Mesothelial cell of epicardium (in vitro differentiated cells): ENCODE measurements around the gene SLC45A1. TPM values are rescaled to one million over a fixed set of nuclear protein-coding genes. Genes with fewer than 3 reads are reported as not detected.

Experiments used
- DNase-seq, 2 experiments: peaks; one replicate each; pipeline ENCODE4 v3.0.0; 2021; ENCODE audit warnings: low spot score in 2 of 2; ENCODE audit not compliant: unreplicated experiment in 2 of 2
- H3K27ac Mint-ChIP-seq: 2 replicates; pipeline ENCODE4 v1.8.0; 2021; ENCODE audit warnings: mixed read lengths
- H3K27me3 Mint-ChIP-seq: 2 replicates; pipeline ENCODE4 v1.8.0; 2021; ENCODE audit warnings: low read depth, mixed read lengths
- H3K36me3 Mint-ChIP-seq: 2 replicates; pipeline ENCODE4 v1.8.0; 2021; ENCODE audit warnings: mixed read lengths
- H3K4me1 Mint-ChIP-seq: 2 replicates; pipeline ENCODE4 v1.8.0; 2021; ENCODE audit warnings: mixed read lengths
- H3K4me3 Mint-ChIP-seq: 2 replicates; pipeline ENCODE4 v1.8.0; 2021; ENCODE audit warnings: mild to moderate bottlenecking, moderate library complexity, mixed read lengths
- H3K9me3 Mint-ChIP-seq: 2 replicates; pipeline ENCODE4 v1.8.0; 2021; ENCODE audit warnings: mixed read lengths
- total RNA-seq: library from RNA; stranded (reverse); gene quantifications from 3 replicates; pipeline ENCODE4 v1.2.1, GENCODE V29; 2021
- TF ChIP-seq, protein P1 (sequence below): fragments of 200-600 bp; sonication (generic); IDR thresholded peaks from one replicate; pipeline ENCODE4 v1.5.0; 2021; ENCODE audit warnings: antibody characterized with exemption; ENCODE audit not compliant: unreplicated experiment

Gene SLC45A1
- total RNA-seq, 1 donor from 2014 or later, result 4.9 TPM

DNA sequence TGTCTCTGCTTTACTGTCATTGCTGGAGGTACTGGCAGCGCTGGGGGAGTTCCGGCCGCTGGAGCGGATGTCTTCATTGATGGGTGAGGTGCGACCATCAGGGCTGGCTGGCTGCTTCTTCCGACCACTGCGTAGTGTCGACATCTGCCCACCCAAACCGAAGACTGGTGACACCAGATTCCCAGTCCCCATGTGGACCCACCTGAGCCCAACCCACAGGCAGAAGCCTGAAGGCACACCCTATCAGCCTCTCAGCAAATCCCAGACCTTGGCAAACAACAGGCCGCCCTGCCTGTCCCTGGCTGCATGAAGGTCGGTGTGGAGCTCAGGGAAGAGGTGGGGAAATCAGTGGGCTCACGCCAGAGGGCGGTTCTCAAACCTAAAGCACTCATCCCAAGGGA is 44.8 kb downstream of the SLC45A1 start:
- Mint-ChIP-seq H3K4me1 (peaks cover 23% of the 10 kb centered on the region), H3K27ac (no peak overlapping the region), H3K4me3 (no peak overlapping the region), H3K9me3 (no peaks in the 10 kb centered on the region), H3K36me3 (peaks cover 14% of the 10 kb centered on the region), H3K27me3 (no peaks in the 10 kb centered on the region)
- no peak for DNase-seq
- TF ChIP-seq, protein P1, sequence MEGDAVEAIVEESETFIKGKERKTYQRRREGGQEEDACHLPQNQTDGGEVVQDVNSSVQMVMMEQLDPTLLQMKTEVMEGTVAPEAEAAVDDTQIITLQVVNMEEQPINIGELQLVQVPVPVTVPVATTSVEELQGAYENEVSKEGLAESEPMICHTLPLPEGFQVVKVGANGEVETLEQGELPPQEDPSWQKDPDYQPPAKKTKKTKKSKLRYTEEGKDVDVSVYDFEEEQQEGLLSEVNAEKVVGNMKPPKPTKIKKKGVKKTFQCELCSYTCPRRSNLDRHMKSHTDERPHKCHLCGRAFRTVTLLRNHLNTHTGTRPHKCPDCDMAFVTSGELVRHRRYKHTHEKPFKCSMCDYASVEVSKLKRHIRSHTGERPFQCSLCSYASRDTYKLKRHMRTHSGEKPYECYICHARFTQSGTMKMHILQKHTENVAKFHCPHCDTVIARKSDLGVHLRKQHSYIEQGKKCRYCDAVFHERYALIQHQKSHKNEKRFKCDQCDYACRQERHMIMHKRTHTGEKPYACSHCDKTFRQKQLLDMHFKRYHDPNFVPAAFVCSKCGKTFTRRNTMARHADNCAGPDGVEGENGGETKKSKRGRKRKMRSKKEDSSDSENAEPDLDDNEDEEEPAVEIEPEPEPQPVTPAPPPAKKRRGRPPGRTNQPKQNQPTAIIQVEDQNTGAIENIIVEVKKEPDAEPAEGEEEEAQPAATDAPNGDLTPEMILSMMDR, result no peak

DNA sequence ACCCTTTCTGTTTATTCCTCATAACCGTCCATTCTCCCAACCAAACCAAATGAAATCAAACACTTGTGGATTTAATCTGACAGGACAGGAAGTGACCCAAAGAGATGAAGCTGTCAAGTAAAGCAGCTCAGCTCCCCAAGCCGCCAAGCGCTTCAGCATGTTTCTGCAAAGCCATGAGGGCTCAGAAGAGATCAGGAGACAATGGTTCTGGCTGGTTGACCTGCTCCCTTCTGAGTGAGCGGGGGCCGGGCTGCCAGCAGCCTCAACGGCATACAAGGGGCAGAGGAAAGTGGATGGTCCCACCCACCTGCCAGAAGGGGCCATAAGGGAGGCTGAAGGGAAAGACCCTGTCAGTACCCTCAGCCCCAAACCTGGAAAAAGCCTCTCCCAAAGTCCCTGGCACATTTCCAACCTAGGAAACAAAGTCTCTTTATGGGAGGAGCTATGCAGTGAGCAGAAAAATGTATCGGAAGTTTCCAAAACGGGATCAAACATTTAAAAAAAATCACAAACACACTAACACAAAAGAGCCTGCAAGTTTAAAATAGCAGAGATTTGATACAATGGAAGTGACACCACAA is 45.4 kb downstream of the SLC45A1 start:
- no peak overlapping the region for H3K4me3 Mint-ChIP-seq
- H3K27ac Mint-ChIP-seq, result peak overlapping the region; percentile 62
- peaks cover 27% of the 10 kb centered on the region for H3K4me1 Mint-ChIP-seq
- peaks cover 9% of the 10 kb centered on the region for H3K36me3 Mint-ChIP-seq
- H3K27me3 Mint-ChIP-seq, result no peaks in the 10 kb centered on the region
- TF ChIP-seq, protein P1, result no peak
- no peaks in the 10 kb centered on the region for H3K9me3 Mint-ChIP-seq
- no peak for DNase-seq

DNA sequence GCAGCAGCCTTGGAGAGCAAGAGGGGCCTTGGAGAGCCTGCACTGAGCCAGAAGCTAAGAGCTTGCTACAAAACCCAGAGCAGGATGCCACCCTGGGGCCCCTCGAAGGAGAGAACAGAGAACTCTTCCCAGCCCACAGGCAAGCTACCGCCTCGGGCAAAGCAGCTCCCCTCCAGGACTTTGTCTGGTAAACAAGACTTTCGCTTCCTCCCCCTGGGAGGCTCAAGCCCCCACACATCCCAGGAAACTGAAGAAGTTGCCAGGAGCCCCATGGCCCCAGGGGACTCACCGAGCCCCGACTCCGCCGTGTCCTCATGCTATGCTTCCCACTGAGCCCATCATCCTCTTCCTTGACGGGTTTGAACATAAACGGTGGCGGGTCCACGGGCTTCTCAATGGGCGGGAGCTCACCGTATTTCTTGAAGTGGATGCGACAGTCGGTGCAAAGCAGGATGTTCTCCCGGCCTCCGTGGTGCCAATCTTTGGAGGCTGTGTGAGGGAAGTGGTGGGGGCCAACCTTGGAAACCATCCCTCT is 45.9 kb downstream of the SLC45A1 start:
- Mint-ChIP-seq H3K27me3 (no peaks in the 10 kb centered on the region), H3K4me1 (peaks cover 27% of the 10 kb centered on the region), H3K27ac (peak overlapping the region; percentile 62), H3K4me3 (no peak overlapping the region), H3K36me3 (peaks cover 9% of the 10 kb centered on the region), H3K9me3 (no peaks in the 10 kb centered on the region)
- DNase-seq, result no peak
- TF ChIP-seq, protein P1, result no peak

DNA sequence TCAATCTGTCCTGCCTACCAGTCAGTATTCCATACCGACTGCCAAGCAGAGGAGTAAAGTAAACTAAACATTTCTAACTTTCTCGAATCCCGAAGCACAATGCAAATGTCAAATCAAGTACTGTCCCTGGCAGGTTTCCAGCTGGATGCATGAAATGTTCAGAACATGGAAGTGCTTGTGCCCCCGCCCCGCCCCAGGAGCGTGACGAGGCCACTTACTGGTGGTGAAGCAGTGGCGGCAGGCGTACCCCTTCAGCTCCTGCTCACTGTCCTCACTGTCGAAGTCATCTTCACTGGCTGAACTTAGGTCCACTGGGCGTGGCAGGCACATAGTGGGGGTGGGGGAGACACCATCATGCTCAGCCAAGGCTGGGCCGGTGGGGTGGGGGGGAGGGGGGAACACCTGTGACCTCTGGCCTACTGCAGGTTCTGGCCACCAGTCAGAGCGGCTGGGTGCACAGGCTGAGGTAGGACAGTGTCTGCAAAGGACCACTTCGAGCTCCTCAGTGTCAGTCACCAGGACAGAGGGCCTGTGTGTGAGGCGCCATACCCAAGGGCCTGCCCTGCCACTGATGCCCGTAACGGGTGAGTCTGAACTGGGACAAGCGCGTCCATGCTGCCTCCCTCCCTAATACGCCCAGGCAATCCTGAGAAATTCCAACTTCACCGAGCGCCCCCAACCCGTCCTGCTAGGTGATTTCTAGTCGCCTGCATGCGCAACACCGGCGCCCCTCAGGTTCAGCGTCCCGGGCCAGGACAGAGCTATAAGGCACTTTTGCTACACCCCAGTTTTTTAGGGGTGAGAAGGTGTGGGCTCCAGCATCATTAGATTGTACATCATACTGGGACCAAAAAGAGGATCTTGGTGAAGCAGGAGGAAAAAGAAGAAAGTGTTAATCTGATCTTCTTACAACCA is 46.9 kb downstream of the SLC45A1 start:
- peak overlapping the region; percentile 34 for H3K27ac Mint-ChIP-seq
- no peak overlapping the region for H3K4me3 Mint-ChIP-seq
- DNase-seq, result no peak
- H3K4me1 Mint-ChIP-seq, result peaks cover 29% of the 10 kb centered on the region
- TF ChIP-seq, protein P1, result no peak
- H3K27me3 Mint-ChIP-seq, result no peaks in the 10 kb centered on the region
- no peaks in the 10 kb centered on the region for H3K9me3 Mint-ChIP-seq
- peaks cover 7% of the 10 kb centered on the region for H3K36me3 Mint-ChIP-seq

DNA sequence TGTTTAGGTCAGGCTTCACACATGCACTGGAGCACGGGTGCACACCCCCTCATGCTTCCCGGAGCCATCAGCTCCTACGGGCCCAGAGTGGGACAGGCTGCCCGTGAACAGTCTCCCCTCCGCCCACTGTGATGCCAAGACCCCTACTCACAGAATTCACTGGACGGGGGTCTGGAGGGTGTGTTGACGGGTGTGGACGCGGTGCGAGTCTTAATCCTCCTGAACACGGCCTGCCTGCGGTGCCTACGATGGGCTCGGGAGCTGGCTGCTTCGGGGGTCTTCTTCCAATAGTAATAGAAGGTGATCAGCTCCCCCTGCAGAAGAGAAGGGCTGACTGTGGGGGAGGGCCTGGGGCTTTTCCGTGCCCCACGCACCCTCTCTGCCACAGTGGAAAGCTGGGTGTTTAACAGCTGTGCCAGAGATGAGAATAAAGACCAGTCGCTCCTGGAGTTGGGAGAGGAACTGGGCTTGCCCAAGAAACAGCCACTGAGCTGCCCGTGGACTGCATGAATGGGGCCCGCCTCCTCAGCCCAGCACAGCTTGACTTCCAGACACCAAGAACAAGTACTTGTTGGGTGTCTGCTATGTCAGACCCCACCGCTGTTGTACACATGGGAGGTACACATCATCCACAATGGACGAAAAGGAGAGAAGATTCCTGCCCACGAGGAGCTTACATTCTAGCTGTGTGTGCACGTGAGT is 47.9 kb downstream of the SLC45A1 start:
- H3K27me3 Mint-ChIP-seq, result no peaks in the 10 kb centered on the region
- DNase-seq, result no peak
- TF ChIP-seq, protein P1, result no peak
- peaks cover 7% of the 10 kb centered on the region for H3K36me3 Mint-ChIP-seq
- H3K27ac Mint-ChIP-seq, result no peak overlapping the region
- peaks cover 38% of the 10 kb centered on the region for H3K4me1 Mint-ChIP-seq
- no peak overlapping the region for H3K4me3 Mint-ChIP-seq
- no peaks in the 10 kb centered on the region for H3K9me3 Mint-ChIP-seq
